Stomach (tissue), 9 donors: ENCODE data around the gene SLC39A3. TPM values are rescaled to one million over a fixed set of nuclear protein-coding genes. Genes with fewer than 3 reads are reported as not detected.

ENCODE experiments used
- DNase-seq, 2 donors: peaks; one replicate each; pipeline versions ENCODE4 v3.0.0 to v3.0.0-alpha.2; 2013 to 2019
- H3K27ac ChIP-seq, 5 donors: fragments of 200-600 bp in 4 of 5; sonication (generic) in 4 of 5; one replicate each; pipeline ENCODE4 v1.5.1; 2013 to 2019; ENCODE audit warnings: mild to moderate bottlenecking in 1 of 5, moderate library complexity in 1 of 5
- H3K27me3 ChIP-seq, 3 donors: fragments of 200-600 bp; sonication (generic); one replicate each; pipeline ENCODE4 v1.5.1; 2017 to 2019; ENCODE audit warnings: mixed run types in 1 of 3
- H3K36me3 ChIP-seq, 4 donors: fragments of 200-600 bp; sonication (generic); 1 replicate in 3 of 4; 2 replicates in 1 of 4; pipeline ENCODE4 v1.5.1; 2016 to 2019
- H3K4me1 ChIP-seq, 4 donors: fragments of 200-600 bp; sonication (generic); one replicate each; pipeline ENCODE4 v1.5.1; 2016 to 2019
- H3K4me3 ChIP-seq, 4 donors: fragments of 200-600 bp; sonication (generic) in 3 of 4; one replicate each; pipeline ENCODE4 v1.5.1; 2016 to 2019; ENCODE audit warnings: mild to moderate bottlenecking in 1 of 4
- H3K9me3 ChIP-seq, 4 donors: fragments of 200-600 bp; sonication (generic); one replicate each; pipeline ENCODE4 v1.5.1; 2016 to 2019
- EP300 ChIP-seq: sonication (generic); formaldehyde crosslinking; IDR thresholded peaks from one replicate; pipeline ENCODE4 v1.6.1; 2017; ENCODE audit warnings: antibody characterized with exemption
- POLR2A ChIP-seq, 4 donors: fragments of 450-650 bp; IDR thresholded peaks; one replicate each; pipeline ENCODE4 v1.6.1; 2016; ENCODE audit warnings: antibody characterized with exemption in 4 of 4, control low read depth in 2 of 4, mild to moderate bottlenecking in 1 of 4, moderate library complexity in 1 of 4
- POLR2AphosphoS5 ChIP-seq, 3 donors: sonication (generic); formaldehyde crosslinking; IDR thresholded peaks; one replicate each; pipeline ENCODE4 v1.6.1; 2016; ENCODE audit warnings: antibody characterized with exemption in 3 of 3
- WGBS, 5 donors: extraction: QIAGEN DNeasy Blood & Tissue Kit in 3 of 5; methylation state at CpG; one replicate each; pipeline versions ENCODE4 v1.1.5 to v1.1.7; 2013 to 2018; 5-methylcytosine and 5-hydroxymethylcytosine counted together
- intact Hi-C: fragments of 100-400 bp; cut with DNase I; formaldehyde crosslinking; loops from one replicate; pipeline ENCODE4 v1.15.1; 2023; ENCODE audit warnings: low total_unique reads
- polyA plus RNA-seq, 3 donors: library from polyadenylated mRNA; stranded (reverse); fragments of 200-250 nt; gene quantifications; one replicate each; pipeline ENCODE4 v1.2.3, GENCODE V29; 2013
- total RNA-seq, 5 donors: library from RNA; depleted of rRNA; stranded (reverse); fragments of >200 nt; gene quantifications; one replicate each; pipeline versions ENCODE4 v1.1.0 to v1.2.3, GENCODE V29; 2014 to 2016
- TF ChIP-seq, protein P1 (sequence below), 7 experiments: fragments of 450-650 bp in 4 of 7; fragments of 200-600 bp in 3 of 7; sonication (generic) in 3 of 7; IDR thresholded peaks; one replicate each; pipeline ENCODE4 v1.5.1; 2016 to 2019; ENCODE audit warnings: antibody characterized with exemption in 7 of 7, control low read depth in 2 of 7, mild to moderate bottlenecking in 1 of 7
- donor health status: healthy with polysubstance abuse.
- donor health status: Bipolar disorder and iron deficiency.
- donor health status: healthy.

Gene SLC39A3
- total and polyA plus RNA-seq, 8 donors: 3.6 to 33.6 (median 14.9) TPM; not detected in 1

DNA sequence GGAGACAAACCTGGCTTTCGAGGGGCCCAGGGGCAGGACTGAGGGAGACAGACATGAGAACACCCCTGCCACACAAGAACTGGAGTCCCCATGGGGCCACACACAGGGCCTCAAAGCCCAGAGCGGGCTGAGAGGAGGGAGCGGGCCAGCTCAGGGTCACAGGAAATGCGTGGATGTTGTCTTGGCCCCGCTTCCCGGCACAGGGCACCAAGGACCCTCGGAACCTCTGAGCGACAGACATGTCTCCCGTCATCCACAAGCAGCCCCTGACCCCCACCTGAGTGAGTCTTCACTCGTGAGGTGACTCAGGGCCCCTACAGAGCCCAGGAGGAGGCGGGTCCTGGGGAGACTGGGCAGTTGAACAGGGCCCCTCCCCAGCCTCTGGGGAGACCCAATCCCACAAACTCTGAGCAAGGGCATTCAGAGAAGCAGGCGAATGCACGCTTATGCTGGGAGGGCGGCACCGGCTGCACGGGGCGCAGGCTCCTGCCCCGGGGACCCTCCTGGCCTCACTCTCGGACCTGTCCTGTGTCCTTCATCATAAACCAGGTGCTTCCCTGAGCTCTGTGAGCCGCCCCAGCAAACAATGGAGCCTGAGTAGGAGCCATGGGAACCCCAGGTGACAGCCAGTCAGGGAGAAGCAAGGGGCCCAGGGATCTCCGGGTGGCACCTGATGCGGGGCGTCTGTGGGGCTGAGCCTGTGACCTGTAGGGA is 23.1 kb upstream of the SLC39A3 start:
- intact Hi-C loops: no loop called here
- H3K27me3 ChIP-seq: no peaks in the 10 kb centered on the region
- 94 to 97% (median 96%) methylated on average over 13 to 23 of the region's 23 CpGs for WGBS, 5 donors
- no peak overlapping the region for H3K27ac ChIP-seq
- peaks cover 85 to 100% (median 99%) of the 10 kb centered on the region in 4 donors for H3K36me3 ChIP-seq
- no peak overlapping the region for H3K4me3 ChIP-seq
- no peak for DNase-seq
- TF ChIP-seq POLR2AphosphoS5 (IDR thresholded peaks at IDR 0.05): no peak
- TF ChIP-seq, protein P1, sequence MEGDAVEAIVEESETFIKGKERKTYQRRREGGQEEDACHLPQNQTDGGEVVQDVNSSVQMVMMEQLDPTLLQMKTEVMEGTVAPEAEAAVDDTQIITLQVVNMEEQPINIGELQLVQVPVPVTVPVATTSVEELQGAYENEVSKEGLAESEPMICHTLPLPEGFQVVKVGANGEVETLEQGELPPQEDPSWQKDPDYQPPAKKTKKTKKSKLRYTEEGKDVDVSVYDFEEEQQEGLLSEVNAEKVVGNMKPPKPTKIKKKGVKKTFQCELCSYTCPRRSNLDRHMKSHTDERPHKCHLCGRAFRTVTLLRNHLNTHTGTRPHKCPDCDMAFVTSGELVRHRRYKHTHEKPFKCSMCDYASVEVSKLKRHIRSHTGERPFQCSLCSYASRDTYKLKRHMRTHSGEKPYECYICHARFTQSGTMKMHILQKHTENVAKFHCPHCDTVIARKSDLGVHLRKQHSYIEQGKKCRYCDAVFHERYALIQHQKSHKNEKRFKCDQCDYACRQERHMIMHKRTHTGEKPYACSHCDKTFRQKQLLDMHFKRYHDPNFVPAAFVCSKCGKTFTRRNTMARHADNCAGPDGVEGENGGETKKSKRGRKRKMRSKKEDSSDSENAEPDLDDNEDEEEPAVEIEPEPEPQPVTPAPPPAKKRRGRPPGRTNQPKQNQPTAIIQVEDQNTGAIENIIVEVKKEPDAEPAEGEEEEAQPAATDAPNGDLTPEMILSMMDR (IDR thresholded peaks at IDR 0.05): no peak
- no peak for TF ChIP-seq POLR2A (IDR thresholded peaks at IDR 0.05)
- TF ChIP-seq EP300: no peak
- no peaks in the 10 kb centered on the region for H3K9me3 ChIP-seq
- H3K4me1 ChIP-seq: no peaks in the 10 kb centered on the region

DNA sequence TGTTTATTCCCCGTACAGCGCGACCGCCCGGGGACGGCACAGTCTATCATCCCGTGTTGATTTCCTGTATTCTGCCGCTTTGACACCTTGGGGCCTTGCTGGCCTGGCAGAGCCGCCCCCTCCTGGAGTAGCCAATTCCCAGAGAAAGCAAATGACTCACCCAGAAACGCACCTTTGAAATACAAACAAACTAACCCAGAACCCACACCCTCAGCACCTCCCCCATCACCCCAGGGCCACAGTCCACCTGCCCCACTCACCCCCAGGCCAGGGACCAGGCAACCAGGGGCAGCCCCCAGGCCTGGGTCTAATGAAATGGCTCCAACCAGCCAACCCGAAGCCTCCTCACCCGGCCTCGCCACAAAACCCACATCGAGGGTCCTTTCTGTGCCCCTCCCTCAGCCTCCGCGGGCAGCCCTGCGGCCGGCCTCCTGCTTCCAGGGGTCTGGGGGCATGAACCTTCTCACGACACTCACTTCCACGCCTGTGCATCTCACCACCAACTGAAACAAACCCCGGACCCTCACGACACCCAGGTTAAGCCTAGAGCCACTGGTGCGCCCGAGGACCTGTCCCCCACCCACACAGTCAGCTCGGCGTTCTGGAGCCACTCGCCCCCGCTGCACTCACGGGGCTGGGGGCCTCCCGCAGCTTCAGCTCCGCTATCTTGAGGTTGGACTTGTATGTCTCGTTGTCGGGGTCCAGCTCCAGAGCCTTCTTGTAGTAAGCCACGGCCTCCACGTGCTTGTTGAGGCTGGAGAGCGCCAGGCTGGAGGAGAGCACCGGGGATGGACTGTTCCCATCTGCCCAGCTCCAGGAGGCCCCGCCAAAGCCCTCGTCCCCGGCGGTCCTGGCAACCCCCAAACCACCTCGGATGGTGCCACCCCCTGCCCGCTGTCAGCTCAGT is 22.3 kb upstream of the SLC39A3 start:
- TF ChIP-seq POLR2A (IDR thresholded peaks at IDR 0.05) (no peak), EP300 (no peak), POLR2AphosphoS5 (IDR thresholded peaks at IDR 0.05) (no peak)
- TF ChIP-seq, protein P1 (IDR thresholded peaks at IDR 0.05): no peak
- 91 to 95% (median 94%) methylated on average over 26 to 43 of the region's 43 CpGs for WGBS, 5 donors
- no peak overlapping the region for H3K27ac ChIP-seq
- intact Hi-C loops: no loop called here
- no peaks in the 10 kb centered on the region for H3K27me3 ChIP-seq
- peaks cover 87 to 100% (median 99%) of the 10 kb centered on the region in 4 donors for H3K36me3 ChIP-seq
- no peaks in the 10 kb centered on the region for H3K4me1 ChIP-seq
- no peaks in the 10 kb centered on the region for H3K9me3 ChIP-seq
- no peak for DNase-seq
- H3K4me3 ChIP-seq: no peak overlapping the region

DNA sequence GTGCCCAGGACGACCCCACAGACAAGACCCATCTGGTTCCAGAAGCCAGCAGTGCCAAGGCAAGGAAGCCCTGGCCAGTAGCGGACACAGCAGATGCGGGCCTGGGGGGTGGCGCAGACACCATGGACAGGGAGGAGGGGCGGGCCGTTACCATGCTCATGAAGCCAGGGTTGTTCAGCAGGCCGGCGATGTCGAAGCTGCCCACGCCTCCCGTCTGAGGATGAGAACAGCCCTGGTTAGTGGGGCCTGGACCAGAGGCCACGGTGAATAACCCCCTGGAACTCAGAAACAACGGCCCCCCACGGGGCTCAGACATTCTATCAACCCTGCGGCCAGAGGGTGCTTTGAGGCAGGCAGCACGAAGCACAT is 21.5 kb upstream of the SLC39A3 start:
- no peak overlapping the region for H3K4me3 ChIP-seq
- no peaks in the 10 kb centered on the region for H3K4me1 ChIP-seq
- intact Hi-C loops: no loop called here
- TF ChIP-seq POLR2AphosphoS5 (IDR thresholded peaks at IDR 0.05) (no peak), EP300 (no peak), POLR2A (IDR thresholded peaks at IDR 0.05) (no peak)
- TF ChIP-seq, protein P1 (IDR thresholded peaks at IDR 0.05): no peak
- H3K27me3 ChIP-seq: no peaks in the 10 kb centered on the region
- H3K9me3 ChIP-seq: no peaks in the 10 kb centered on the region
- peaks cover 82 to 100% (median 99%) of the 10 kb centered on the region in 4 donors for H3K36me3 ChIP-seq
- H3K27ac ChIP-seq: no peak overlapping the region
- 94 to 97% (median 95%) methylated on average over 7 to 16 of the region's 16 CpGs for WGBS, 5 donors
- peak in 1 of 2 donors; percentile 2 for DNase-seq

DNA sequence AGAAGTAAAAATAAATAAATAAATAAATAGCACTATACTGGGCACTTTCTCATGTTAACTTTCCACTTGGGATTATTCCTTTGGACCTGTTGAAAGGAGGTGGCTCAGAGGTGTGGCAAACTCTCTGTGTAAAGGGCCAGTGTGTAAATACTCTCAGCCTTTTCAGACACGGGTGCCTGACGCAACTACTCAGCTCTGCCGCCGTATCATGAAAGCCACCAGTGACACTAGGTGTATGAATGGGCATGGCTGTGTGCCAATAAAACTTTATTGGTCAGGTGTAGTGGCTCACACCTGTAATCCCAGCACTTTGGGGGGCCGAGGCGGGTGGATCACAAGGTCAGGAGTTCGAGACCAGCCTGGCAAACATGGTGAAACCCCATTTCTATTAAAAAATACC is 20.1 kb upstream of the SLC39A3 start:
- Histone ChIP-seq H3K27me3 (no peaks in the 10 kb centered on the region), H3K4me3 (no peak overlapping the region), H3K4me1 (no peaks in the 10 kb centered on the region), H3K36me3 (peaks cover 79 to 100% (median 99%) of the 10 kb centered on the region in 4 donors), H3K27ac (no peak overlapping the region), H3K9me3 (no peaks in the 10 kb centered on the region)
- TF ChIP-seq POLR2A (IDR thresholded peaks at IDR 0.05) (no peak), POLR2AphosphoS5 (IDR thresholded peaks at IDR 0.05) (no peak), EP300 (no peak)
- TF ChIP-seq, protein P1 (IDR thresholded peaks at IDR 0.05): no peak
- no peak for DNase-seq
- intact Hi-C loops: no loop called here
- 86 to 95% (median 89%) methylated on average over 7 of the region's 7 CpGs for WGBS, 5 donors
